NCI-H460 (cell line): ENCODE data around the gene CYP2C19. TPM values are rescaled to one million over a fixed set of nuclear protein-coding genes. Genes with fewer than 3 reads are reported as not detected.
"Not testable (repeated sequence)": the region's sequence is repeated elsewhere in the genome, so short reads cannot be mapped to it uniquely, and the experiment has no call there.

Source experiments
- DNase-seq: peaks from one replicate; pipeline ENCODE4 v3.0.0-alpha.2; 2016; ENCODE audit warnings: low read depth; ENCODE audit errors: extremely low read depth
- polyA plus RNA-seq: library from polyadenylated mRNA; depleted of rRNA; stranded (reverse); fragments of >200 nt; gene quantifications from 2 replicates; pipeline ENCODE4 v1.2.3, GENCODE V29; 2014; cell fraction: nucleus; rRNA removed
- total RNA-seq: library from RNA; depleted of rRNA; stranded (reverse); fragments of >200 nt; shearing (Covaris generic); gene quantifications from 2 replicates; pipeline ENCODE4 v1.2.3, GENCODE V29; 2014; rRNA removed

Gene CYP2C19
- not detected in 2 replicates for total RNA-seq
- not detected in 2 replicates for polyA plus RNA-seq

- DNase-seq = no peak
Measured at GRCh38 chr10:94762393-94762792, at the start of gene CYP2C19. TSS of gene CYP2C19 (plus strand) at chr10:94762681. CDS start at chr10:94762706, 25 bp downstream.

DNA sequence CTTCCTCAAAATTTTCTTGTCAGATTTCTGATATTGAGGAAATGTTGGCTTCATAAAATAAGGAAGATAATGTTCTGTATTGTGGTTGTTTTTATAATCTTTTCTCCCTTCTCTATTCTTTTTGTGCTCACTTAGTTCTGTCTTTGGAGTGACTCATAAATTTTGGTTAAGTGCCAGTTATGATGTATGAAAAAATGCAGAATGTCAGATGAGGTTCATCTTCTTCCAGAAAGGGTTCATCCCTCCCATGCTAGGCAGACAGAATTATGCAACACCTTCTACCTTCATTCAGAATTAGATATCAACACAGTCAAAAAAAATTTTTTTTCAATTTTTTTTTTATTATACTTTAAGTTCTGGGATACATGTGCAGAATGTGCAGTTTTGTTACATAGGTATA is 36.6 kb upstream of the CYP2C19 start:
- no peak for DNase-seq

GRCh38 chr10:94735197-94735596 is 27.3 kb upstream of the CYP2C19 start:
- no peak for DNase-seq

GRCh38 chr10:94738588-94738987 is 23.9 kb upstream of the CYP2C19 start:
- DNase-seq = no peak

DNA sequence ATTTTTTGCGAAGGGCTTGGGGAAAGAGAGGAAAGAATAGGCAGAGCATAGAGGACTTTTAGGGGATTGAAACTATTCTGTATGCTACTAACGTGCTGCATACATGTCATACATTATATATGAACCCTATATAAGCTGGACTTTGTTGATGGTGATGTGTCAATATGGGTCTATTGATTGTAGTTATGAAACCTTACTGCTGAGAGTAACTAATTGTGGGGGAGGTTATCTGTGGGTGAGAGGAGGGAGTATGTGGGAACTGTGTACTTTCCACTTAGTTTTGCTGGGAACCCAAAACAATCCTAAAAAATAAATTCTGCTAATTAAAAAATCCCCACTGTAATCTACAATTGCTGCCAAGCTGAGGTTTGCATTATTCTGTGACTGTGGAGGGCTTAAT is 15.3 kb upstream of the CYP2C19 start:
- no peak for DNase-seq

DNA sequence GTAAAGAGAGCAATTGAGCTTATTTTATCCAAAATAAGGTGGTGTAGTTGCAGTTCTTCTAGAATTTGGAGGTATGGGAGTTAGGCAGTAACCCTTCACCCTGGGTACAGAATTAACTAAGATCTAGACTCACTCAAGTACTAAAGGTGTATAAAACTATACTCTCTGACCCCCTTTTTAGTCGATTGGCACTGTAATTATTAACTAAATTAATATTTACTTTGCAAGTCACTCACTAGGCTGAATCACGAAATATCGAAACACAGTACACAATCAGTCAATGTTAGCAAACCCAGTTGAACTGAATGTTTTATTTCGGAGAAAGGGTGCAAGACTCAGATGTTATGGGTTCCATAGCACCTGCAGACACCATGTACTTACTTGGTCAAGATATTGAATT is 14.6 kb upstream of the CYP2C19 start:
- no peak for DNase-seq

GRCh38 chr10:94757916-94758315 is 4.6 kb upstream of the CYP2C19 start:
- DNase-seq = no peak

DNA sequence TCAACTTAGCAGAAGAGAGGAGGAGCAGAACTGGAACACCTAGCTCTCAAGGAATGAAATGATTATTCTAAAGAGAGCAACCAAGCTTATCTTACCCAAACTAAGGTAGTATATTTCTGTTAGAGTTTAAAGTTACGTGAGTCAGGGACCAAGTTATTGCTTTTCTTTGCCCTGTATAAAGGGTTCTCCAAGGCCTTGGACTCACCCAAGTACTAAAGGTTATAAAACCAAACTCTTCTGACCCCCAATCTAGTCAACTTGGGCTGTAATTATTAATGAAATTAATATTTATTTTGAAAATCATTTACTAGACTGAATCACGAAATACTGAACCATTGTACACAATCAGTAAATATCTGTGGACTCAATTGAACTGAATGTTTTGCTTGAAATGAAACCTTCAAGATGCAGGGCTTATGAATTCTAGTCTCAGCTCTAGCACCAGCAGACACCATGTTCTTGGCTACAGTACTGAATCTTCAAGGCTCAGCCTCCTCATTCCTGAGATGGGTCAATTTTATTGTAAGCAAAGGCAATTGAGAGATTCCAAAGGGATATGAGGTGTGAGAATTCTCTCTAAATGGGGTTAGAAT is 1.8 kb upstream of the CYP2C19 start:
- no peak for DNase-seq

DNA sequence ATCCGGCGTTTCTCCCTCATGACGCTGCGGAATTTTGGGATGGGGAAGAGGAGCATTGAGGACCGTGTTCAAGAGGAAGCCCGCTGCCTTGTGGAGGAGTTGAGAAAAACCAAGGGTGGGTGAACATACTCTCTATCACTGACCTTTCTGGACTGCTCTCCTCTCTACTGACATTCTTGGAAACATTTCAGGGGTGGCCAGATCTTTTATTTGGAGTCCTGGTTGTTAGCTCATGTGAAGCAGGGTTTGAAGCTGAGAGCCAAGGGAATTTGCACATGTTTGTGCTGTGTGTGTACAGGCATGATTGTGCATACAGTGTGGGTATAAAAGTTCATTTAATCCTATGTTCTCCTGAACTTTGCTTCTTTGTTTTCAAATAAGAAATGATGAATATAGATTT is 12.9 kb downstream of the CYP2C19 start:
- not testable (repeated sequence) for DNase-seq

DNA sequence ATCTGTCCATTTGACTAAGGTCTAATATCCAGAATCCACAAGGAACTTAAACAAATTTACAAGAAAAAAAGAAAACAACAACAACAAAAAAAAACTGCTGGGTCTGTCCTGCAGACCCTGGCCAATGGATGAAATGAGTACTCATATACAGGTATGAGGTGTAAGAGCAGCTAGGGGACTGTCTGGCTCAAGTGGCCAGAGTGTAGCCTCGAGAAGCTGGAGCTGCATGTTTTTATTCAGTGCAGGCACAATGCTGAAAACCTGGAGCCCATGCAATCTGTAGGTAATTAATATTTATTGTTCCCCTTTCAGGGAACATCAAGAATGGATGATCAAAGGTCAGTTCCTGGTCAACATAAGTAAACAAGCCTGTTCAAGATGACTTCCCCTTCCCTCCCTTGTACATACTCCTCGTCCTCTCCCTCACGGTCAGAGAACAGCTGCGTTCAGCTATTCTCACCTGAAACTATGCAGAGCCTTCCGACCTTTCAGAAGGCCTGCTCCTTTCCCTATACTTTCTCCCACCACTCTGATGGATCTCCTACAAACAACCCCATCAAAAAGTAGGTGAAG is 15.5 kb downstream of the CYP2C19 start:
- DNase-seq = no peak

- no peak for DNase-seq
Measured at GRCh38 chr10:94780844-94781243, 18.4 kb downstream of the CYP2C19 start.

DNA sequence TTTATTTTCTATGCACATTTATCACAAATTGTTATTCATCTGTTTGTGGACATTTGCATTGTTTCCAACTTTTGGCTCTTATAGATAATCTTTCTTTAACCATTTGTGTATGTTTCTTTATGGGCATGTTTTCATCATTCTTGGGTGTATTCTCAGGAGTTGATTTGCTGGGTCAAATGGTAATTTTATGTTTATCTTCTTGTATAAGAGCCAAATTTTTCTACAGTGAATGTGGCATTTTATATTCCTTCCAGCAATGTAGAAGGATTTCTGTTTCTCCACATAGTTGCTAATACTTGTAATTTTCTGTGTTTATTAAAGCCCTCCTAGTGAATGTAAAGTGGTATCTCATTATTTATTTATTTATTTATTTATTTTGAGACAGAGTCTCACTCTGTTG is 21.8 kb downstream of the CYP2C19 start:
- no peak for DNase-seq

DNA sequence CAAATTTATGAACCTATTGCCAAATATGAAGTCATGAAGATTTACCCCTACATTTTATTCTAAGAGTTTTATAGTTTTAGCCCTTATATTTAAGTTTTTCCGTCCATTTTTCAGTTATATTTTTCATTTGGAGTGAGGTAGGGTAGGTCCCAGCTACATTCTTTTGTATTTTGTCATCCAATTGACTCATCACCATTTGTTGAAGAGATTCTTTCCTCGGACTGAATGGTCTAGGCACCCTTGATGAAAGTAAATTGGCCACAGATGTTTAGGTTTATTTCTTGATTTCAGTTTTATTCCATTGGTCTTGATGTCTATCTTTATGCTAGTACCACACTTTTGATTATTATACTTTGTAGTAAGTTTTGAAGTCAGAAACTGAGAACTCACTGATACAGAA is 22.7 kb downstream of the CYP2C19 start:
- DNase-seq = no peak

GRCh38 chr10:94800551-94800950 is 38.1 kb downstream of the CYP2C19 start:
- DNase-seq = not testable (repeated sequence)

- no peak for DNase-seq
Measured at GRCh38 chr10:94803307-94803706, 40.8 kb downstream of the CYP2C19 start.

GRCh38 chr10:94830025-94830424 is 67.5 kb downstream of the CYP2C19 start:
- DNase-seq = not testable (repeated sequence)

DNA sequence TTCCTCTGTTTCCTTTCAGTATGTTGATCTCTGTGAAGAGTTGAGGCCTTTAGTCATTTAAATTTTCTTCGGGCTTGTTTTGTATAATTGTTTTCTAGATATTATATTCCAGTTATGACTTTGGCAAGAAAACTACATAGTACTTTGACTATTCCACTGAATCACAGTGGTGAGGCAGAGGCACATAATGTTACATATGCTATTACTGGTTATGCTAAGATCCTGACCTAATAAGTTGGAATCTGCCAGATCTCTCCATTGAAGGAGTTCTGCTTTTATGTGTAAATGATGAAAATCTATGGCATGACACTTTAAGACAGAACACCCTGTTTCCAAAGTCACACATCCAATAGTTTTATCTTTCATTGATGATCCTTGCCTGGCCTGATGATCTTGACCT is 83.7 kb downstream of the CYP2C19 start:
- no peak for DNase-seq

DNA sequence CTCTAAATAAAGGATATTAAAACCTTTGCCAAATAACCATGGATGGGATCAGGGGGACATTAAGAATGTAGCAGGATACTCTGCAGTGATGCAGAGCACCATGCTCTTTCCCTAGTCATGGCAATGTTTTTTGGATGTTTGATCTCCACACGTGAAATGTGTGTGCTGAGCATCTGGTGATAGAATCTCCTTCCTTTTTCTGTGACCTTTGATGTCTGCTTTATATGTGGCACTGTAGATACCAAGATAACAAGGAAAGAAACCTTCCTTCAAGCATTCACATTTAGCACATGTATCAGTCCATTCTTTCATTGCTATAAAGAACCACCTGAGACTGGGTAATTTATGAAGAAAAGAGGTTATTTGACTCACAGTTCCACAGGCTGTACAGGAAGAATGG is 88.3 kb downstream of the CYP2C19 start:
- DNase-seq = no peak

DNA sequence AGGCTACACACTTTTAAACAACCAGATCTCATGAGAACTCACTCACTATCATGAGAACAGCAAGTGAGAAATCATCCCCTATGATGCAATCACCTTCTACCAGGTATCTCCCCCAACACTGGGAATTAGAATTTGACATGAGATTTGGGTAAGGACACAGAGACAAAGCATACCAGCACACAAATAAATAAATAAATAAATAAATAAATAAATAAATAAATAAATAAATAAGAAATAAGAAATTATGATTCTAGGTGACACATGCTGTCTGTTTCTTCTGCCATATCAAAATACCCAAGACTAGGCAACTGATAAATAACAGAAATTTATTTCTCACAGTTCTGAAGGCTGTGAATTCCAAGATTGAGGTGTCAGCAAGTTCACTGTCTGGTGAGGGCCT is 88.8 kb downstream of the CYP2C19 start:
- no peak for DNase-seq

DNA sequence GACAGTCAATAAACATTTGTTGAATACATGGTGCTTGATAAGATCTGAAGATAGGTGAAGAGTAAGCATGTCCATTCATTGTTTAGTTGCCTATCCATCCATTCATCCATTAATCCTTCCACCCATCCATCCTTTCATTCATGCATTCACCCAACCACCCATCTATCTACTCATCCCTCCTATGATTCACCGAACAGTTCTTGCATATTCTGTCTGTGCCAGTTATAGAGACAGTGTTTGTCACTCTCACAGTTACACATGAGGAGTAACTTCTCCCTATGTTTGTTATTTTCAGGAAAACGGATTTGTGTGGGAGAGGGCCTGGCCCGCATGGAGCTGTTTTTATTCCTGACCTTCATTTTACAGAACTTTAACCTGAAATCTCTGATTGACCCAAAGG is 90.0 kb downstream of the CYP2C19 start:
- no peak for DNase-seq

DNA sequence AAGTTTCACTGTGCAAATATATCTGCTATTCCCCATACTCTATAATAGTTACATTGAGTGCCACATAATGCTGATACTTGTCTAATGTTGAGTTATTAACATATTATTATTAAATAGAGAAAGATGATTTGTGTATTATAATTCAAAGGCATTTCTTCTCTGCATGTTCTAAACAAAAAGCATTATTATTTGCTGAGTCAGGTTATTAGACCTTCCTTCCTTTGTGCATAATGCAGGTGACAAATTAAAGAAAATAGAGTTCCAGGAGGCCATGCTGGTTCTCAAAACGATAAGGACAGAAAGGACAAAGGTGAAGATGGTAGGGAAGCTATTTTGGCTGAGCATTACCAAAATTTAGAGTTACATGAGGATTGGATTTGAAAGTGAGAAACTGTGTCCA is 90.6 kb downstream of the CYP2C19 start:
- DNase-seq = no peak

- DNase-seq = no peak
Measured at GRCh38 chr10:94858005-94858404, 95.5 kb downstream of the CYP2C19 start.

GRCh38 chr10:94859086-94859485 is 96.6 kb downstream of the CYP2C19 start:
- no peak for DNase-seq
